Right lobe of liver (tissue), 4 donors: ENCODE results near the gene NCOA3.

Experiments
- CTCF ChIP-seq, 4 donors: fragments of 200-600 bp in 3 of 4; fragments of 450-650 bp in 1 of 4; IDR thresholded peaks; one replicate each; pipeline versions ENCODE4 v1.5.1 to v1.8.0; 2016 to 2022; ENCODE audit warnings: antibody characterized with exemption in 4 of 4, mild to moderate bottlenecking in 2 of 4
- POLR2A ChIP-seq: fragments of 450-650 bp; IDR thresholded peaks from one replicate; pipeline ENCODE4 v1.6.1; 2017; ENCODE audit warnings: antibody characterized with exemption, mild to moderate bottlenecking
- donor health status: DM: no; HTN: no; CAD: no.
- donor health status: DM: no; HTN: no; CAD: no.
- donor health status: DM: no; HTN: yes; CAD: no.

GRCh38 chr20:47606414-47606982 is 104.8 kb downstream of the NCOA3 start:
- TF ChIP-seq POLR2A (no peak), CTCF (IDR thresholded peaks at IDR 0.05) (no peak)
